Activated CD4-positive, alpha-beta memory T cell treated with anti-CD3 and anti-CD28 coated beads for 36 hours (primary cell): ENCODE results near the gene NDUFB10. TPM values are rescaled to one million over a fixed set of nuclear protein-coding genes. Genes with fewer than 3 reads are reported as not detected.
"Not testable (repeated sequence)": the region's sequence is repeated elsewhere in the genome, so short reads cannot be mapped to it uniquely, and the experiment has no call there.

Experiments
- CTCF ChIA-PET: fragments of 350-600 bp; sonication (Branson Sonifier 250); formaldehyde crosslinking; loops from one replicate; lab custom pipeline; 2021; ENCODE audit warnings: antibody characterized with exemption, inconsistent platforms; lab: Charles Lee
- POLR2A ChIA-PET: fragments of 350-600 bp; sonication (Branson Sonifier 250); formaldehyde crosslinking; loops from one replicate; lab custom pipeline; 2021; ENCODE audit warnings: antibody characterized with exemption; lab: Charles Lee
- DNase-seq: peaks from one replicate; pipeline ENCODE4 v3.0.0-alpha.2; 2020
- H3K27ac Mint-ChIP-seq: one replicate; pipeline ENCODE4 v1.8.0; 2021; ENCODE audit warnings: mixed read lengths
- H3K27me3 Mint-ChIP-seq: one replicate; pipeline ENCODE4 v1.8.0; 2021; ENCODE audit warnings: mixed read lengths
- H3K36me3 Mint-ChIP-seq: one replicate; pipeline ENCODE4 v1.8.0; 2021; ENCODE audit warnings: mixed read lengths
- H3K4me1 Mint-ChIP-seq: one replicate; pipeline ENCODE4 v1.8.0; 2021; ENCODE audit warnings: low read depth, mixed read lengths
- H3K4me3 Mint-ChIP-seq: one replicate; pipeline ENCODE4 v1.8.0; 2021; ENCODE audit warnings: mild to moderate bottlenecking, mixed read lengths
- H3K9me3 Mint-ChIP-seq: one replicate; pipeline ENCODE4 v1.8.0; 2021; ENCODE audit warnings: mixed read lengths
- intact Hi-C: fragments of 100-400 bp; cut with micrococcal nuclease; formaldehyde crosslinking; loops from one replicate; pipeline ENCODE4 v1.15.1; 2023
- total RNA-seq, 2 experiments: library from RNA; stranded (reverse); gene quantifications; one replicate each; pipeline ENCODE4 v1.2.3, GENCODE V29; 2021

The NDUFB10 gene
- total RNA-seq, 2 experiments from 2014 or later = 122 to 125 TPM

GRCh38 chr16:1917665-1918350 lies 41.5 kb upstream of the NDUFB10 start:
- no peaks in the 10 kb centered on the region for H3K36me3 Mint-ChIP-seq
- no peak for DNase-seq
- CTCF ChIA-PET = no interaction called here
- H3K9me3 Mint-ChIP-seq = no peaks in the 10 kb centered on the region
- intact Hi-C loops = no loop called here
- H3K27me3 Mint-ChIP-seq = peaks cover 50% of the 10 kb centered on the region
- H3K27ac Mint-ChIP-seq = no peak overlapping the region
- POLR2A ChIA-PET = no interaction called here
- no peaks in the 10 kb centered on the region for H3K4me1 Mint-ChIP-seq
- H3K4me3 Mint-ChIP-seq = no peak overlapping the region

- DNase-seq = no peak
- H3K4me3 Mint-ChIP-seq = no peak within 1 kb of the TSS
- peaks cover 55% of the 10 kb centered on the region for H3K27me3 Mint-ChIP-seq
- no peaks in the 10 kb centered on the region for H3K9me3 Mint-ChIP-seq
- H3K4me1 Mint-ChIP-seq = no peaks in the 10 kb centered on the region
- H3K36me3 Mint-ChIP-seq = no peaks in the 10 kb centered on the region
- intact Hi-C loops = no loop called here
- POLR2A ChIA-PET = no interaction called here
- CTCF ChIA-PET = no interaction called here
- H3K27ac Mint-ChIP-seq = no peak within 1 kb of the TSS
Measured at GRCh38 chr16:1918351-1919326, 40.7 kb upstream of the NDUFB10 start, which contains the start of gene HS3ST6. TSS of gene HS3ST6 (minus strand) at chr16:1918415. CDS start at chr16:1918323, 92 bp downstream.

GRCh38 chr16:1919327-1919998 lies 39.9 kb upstream of the NDUFB10 start:
- POLR2A ChIA-PET = no interaction called here
- intact Hi-C loops = no loop called here
- DNase-seq = no peak
- Mint-ChIP-seq H3K4me1 (no peaks in the 10 kb centered on the region), H3K4me3 (no peak overlapping the region), H3K9me3 (no peaks in the 10 kb centered on the region), H3K27ac (no peak overlapping the region), H3K36me3 (no peaks in the 10 kb centered on the region), H3K27me3 (peaks cover 54% of the 10 kb centered on the region)
- CTCF ChIA-PET = no interaction called here

GRCh38 chr16:1920122-1920521 lies 39.2 kb upstream of the NDUFB10 start:
- H3K9me3 Mint-ChIP-seq, H3K36me3 Mint-ChIP-seq, DNase-seq, H3K4me3 Mint-ChIP-seq, CTCF ChIA-PET, H3K27ac Mint-ChIP-seq, H3K4me1 Mint-ChIP-seq, intact Hi-C loops, POLR2A ChIA-PET: not testable (repeated sequence)
- peaks cover 51% of the 10 kb centered on the region for H3K27me3 Mint-ChIP-seq

GRCh38 chr16:1920727-1921171 lies 38.6 kb upstream of the NDUFB10 start:
- DNase-seq = peak; percentile 22
- CTCF ChIA-PET = no interaction called here

GRCh38 chr16:1922357-1922756 lies 37.0 kb upstream of the NDUFB10 start:
- DNase-seq = no peak
- H3K27me3 Mint-ChIP-seq = peaks cover 35% of the 10 kb centered on the region
- ChIA-PET POLR2A (no interaction called here), CTCF (no interaction called here)
- no peaks in the 10 kb centered on the region for H3K9me3 Mint-ChIP-seq
- no peaks in the 10 kb centered on the region for H3K36me3 Mint-ChIP-seq
- no peaks in the 10 kb centered on the region for H3K4me1 Mint-ChIP-seq
- no peak overlapping the region for H3K27ac Mint-ChIP-seq
- intact Hi-C loops = no loop called here
- H3K4me3 Mint-ChIP-seq = no peak overlapping the region

More at GRCh38 chr16:1920727-1921171, 38.6 kb upstream of the NDUFB10 start:
- Mint-ChIP-seq H3K4me1 (no peaks in the 10 kb centered on the region), H3K36me3 (no peaks in the 10 kb centered on the region), H3K9me3 (no peaks in the 10 kb centered on the region), H3K27ac (no peak overlapping the region), H3K27me3 (peaks cover 46% of the 10 kb centered on the region), H3K4me3 (no peak overlapping the region)
- POLR2A ChIA-PET = no interaction called here
- intact Hi-C loops = no loop called here

- CTCF ChIA-PET = interaction anchor here (1.0 to 1.2 kb wide), 2 partner anchors 18 to 20 kb away, joined by 3 read pairs; partner anchors contain the start of gene MSRB1
- Mint-ChIP-seq H3K27me3 (peaks cover 35% of the 10 kb centered on the region), H3K9me3 (no peaks in the 10 kb centered on the region), H3K27ac (no peak overlapping the region), H3K4me1 (no peaks in the 10 kb centered on the region), H3K36me3 (no peaks in the 10 kb centered on the region), H3K4me3 (no peak overlapping the region)
- POLR2A ChIA-PET = interaction anchor here (1.2 kb wide), 1 partner anchor 37 kb away, joined by 4 read pairs; no protein-coding TSS in a partner anchor
- intact Hi-C loops = no loop called here
- peak; percentile 30 for DNase-seq
Measured at GRCh38 chr16:1923299-1924034, 35.9 kb upstream of the NDUFB10 start.

GRCh38 chr16:1924095-1924494 lies 35.2 kb upstream of the NDUFB10 start:
- CTCF ChIA-PET = interaction anchor here (1.0 to 1.2 kb wide), 2 partner anchors 17 to 19 kb away, joined by 3 read pairs; partner anchors contain the start of gene MSRB1
- DNase-seq = no peak
- POLR2A ChIA-PET = interaction anchor here (1.2 kb wide), 1 partner anchor 36 kb away, joined by 4 read pairs; no protein-coding TSS in a partner anchor
- Mint-ChIP-seq H3K9me3 (no peaks in the 10 kb centered on the region), H3K4me1 (peaks cover under 1% of the 10 kb centered on the region), H3K27ac (no peak overlapping the region), H3K27me3 (peaks cover 30% of the 10 kb centered on the region), H3K36me3 (no peaks in the 10 kb centered on the region), H3K4me3 (no peak overlapping the region)
- intact Hi-C loops = no loop called here

- H3K4me1 Mint-ChIP-seq = peaks cover 2% of the 10 kb centered on the region
- H3K27ac Mint-ChIP-seq = no peak overlapping the region
- H3K9me3 Mint-ChIP-seq = no peaks in the 10 kb centered on the region
- H3K27me3 Mint-ChIP-seq = peaks cover 16% of the 10 kb centered on the region
- no peaks in the 10 kb centered on the region for H3K36me3 Mint-ChIP-seq
- no peak overlapping the region for H3K4me3 Mint-ChIP-seq
- POLR2A ChIA-PET = no interaction called here
- CTCF ChIA-PET = no interaction called here
- no peak for DNase-seq
- intact Hi-C loops = no loop called here
Measured at GRCh38 chr16:1926271-1926670, 33.1 kb upstream of the NDUFB10 start.

GRCh38 chr16:1929105-1929504 lies 30.2 kb upstream of the NDUFB10 start:
- intact Hi-C loops = loop anchor here (2.0 kb wide), 1 partner anchor 64 kb away; no protein-coding TSS in a partner anchor
- DNase-seq = peak; percentile 25
- ChIA-PET CTCF (interaction anchor here (0.8 to 3.1 kb wide), 11 partner anchors 9 to 224 kb away, joined by 3 to 23 read pairs (median 4); partner anchors contain the start of genes EME2, MAPK8IP3, MRPS34 and MSRB1), POLR2A (interaction anchor here (1.1 kb wide), 1 partner anchor 32 kb away, joined by 7 read pairs; no protein-coding TSS in a partner anchor)
- no peaks in the 10 kb centered on the region for H3K36me3 Mint-ChIP-seq
- no peaks in the 10 kb centered on the region for H3K9me3 Mint-ChIP-seq
- no peaks in the 10 kb centered on the region for H3K27me3 Mint-ChIP-seq
- peak overlapping the region; percentile 64 for H3K4me3 Mint-ChIP-seq
- no peak overlapping the region for H3K27ac Mint-ChIP-seq
- H3K4me1 Mint-ChIP-seq = peaks cover 2% of the 10 kb centered on the region
